Thymus (tissue), 11 donors: Measurements from ENCODE around the gene LSM14B. TPM values are rescaled to one million over a fixed set of nuclear protein-coding genes. Genes with fewer than 3 reads are reported as not detected.

Experiments
- DNase-seq, 9 donors: peaks; one replicate each; pipeline ENCODE4 v3.0.0-alpha.2; 2013; ENCODE audit warnings: low spot score in 9 of 9, low read depth in 6 of 9, missing footprints in 1 of 9
- H3K27ac ChIP-seq, 2 donors: one replicate each; pipeline ENCODE4 v1.5.1; 2013; ENCODE audit warnings: control low read depth in 1 of 2, low read depth in 1 of 2, low read length in 1 of 2, mild to moderate bottlenecking in 1 of 2, moderate library complexity in 1 of 2
- H3K27me3 ChIP-seq, 2 donors: one replicate each; pipeline ENCODE4 v1.5.1; 2013; ENCODE audit warnings: low read length in 1 of 2; ENCODE audit not compliant: control insufficient read depth in 2 of 2, insufficient read depth in 1 of 2
- H3K36me3 ChIP-seq, 2 donors: one replicate each; pipeline ENCODE4 v1.5.1; 2013; ENCODE audit warnings: low read length in 1 of 2, mild to moderate bottlenecking in 1 of 2, moderate library complexity in 1 of 2; ENCODE audit not compliant: control insufficient read depth in 2 of 2, insufficient read depth in 2 of 2
- H3K4me1 ChIP-seq, 2 donors: one replicate each; pipeline ENCODE4 v1.5.1; 2013; ENCODE audit warnings: low read length in 2 of 2; ENCODE audit not compliant: control insufficient read depth in 2 of 2, insufficient read depth in 2 of 2
- H3K4me3 ChIP-seq, 2 donors: one replicate each; pipeline ENCODE4 v1.5.1; 2013; ENCODE audit warnings: low read length in 2 of 2, control low read depth in 1 of 2, mild to moderate bottlenecking in 1 of 2
- H3K9me3 ChIP-seq, 2 donors: one replicate each; pipeline ENCODE4 v1.5.1; 2013; ENCODE audit warnings: low read length in 1 of 2, mild to moderate bottlenecking in 1 of 2; ENCODE audit not compliant: control insufficient read depth in 2 of 2, insufficient read depth in 1 of 2
- WGBS: extraction: QIAGEN DNeasy Blood & Tissue Kit; methylation state at CpG from one replicate; pipeline ENCODE4 v1.1.7; 2013; 5-methylcytosine and 5-hydroxymethylcytosine counted together
- polyA plus RNA-seq: library from polyadenylated mRNA; stranded (reverse); fragments of 200-250 nt; gene quantifications from one replicate; pipeline ENCODE4 v1.2.3, GENCODE V29; 2013
- total RNA-seq: library from RNA; stranded (reverse); fragments of 120-200 nt; gene quantifications from one replicate; pipeline ENCODE4 v1.2.4, GENCODE V29; 2013
- donor health status: healthy.

Gene LSM14B
- total and polyA plus RNA-seq, 2 donors, result 23.1 to 29.9 TPM

GRCh38 chr20:62087632-62088031 lies 34.6 kb upstream of the LSM14B start:
- H3K27ac ChIP-seq, result no peak overlapping the region
- H3K36me3 ChIP-seq, result no peaks in the 10 kb centered on the region
- no peak for DNase-seq
- H3K4me1 ChIP-seq, result no peaks in the 10 kb centered on the region
- 95% methylated on average over 17 of the region's 17 CpGs for whole genome bisulfite sequencing
- no peaks in the 10 kb centered on the region for H3K9me3 ChIP-seq
- peaks cover 0 to 12% of the 10 kb centered on the region in 2 donors for H3K27me3 ChIP-seq
- H3K4me3 ChIP-seq, result no peak overlapping the region

DNA sequence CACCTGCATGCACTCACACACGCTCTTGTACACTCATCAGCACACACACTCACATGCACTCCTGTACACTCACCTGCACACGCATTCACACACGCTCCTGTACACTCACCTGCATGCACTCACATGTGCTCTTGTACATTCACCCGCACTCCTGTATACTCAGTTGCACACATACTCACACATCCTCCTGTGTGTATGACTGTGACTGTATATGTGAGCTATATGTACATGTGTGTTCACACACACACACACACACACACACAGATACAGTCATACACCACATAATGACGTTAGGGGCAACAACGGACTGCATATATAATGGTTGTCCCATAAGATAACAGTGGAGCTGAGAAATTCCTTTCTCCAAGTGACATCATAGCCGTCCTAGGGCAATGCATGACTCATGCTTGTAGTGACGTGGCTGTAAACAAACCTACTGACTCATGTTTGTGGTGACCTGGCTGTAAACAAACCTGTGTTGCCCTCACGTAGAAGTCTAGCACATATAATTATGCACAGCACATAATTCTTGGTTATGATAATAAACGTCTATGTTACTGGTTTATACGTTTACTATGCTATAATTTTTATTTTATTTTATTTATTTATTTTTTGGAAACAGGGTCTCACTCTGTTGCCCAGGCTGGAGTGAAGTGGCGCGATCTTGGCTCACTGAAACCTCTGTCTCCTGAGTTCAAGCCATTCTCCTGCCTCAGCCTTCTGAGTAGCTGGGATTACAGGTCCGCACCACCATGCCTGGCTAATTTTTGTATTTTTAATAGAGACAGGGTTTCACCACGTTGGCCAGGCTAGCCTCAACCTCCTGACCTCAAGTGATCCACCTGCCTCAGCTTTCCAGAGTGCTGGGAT lies 33.8 kb upstream of the LSM14B start:
- H3K9me3 ChIP-seq, result no peaks in the 10 kb centered on the region
- no peaks in the 10 kb centered on the region for H3K4me1 ChIP-seq
- peaks cover 0 to 11% of the 10 kb centered on the region in 2 donors for H3K27me3 ChIP-seq
- no peak overlapping the region for H3K27ac ChIP-seq
- H3K36me3 ChIP-seq, result no peaks in the 10 kb centered on the region
- DNase-seq, result no peak
- 80% methylated on average over 15 of the region's 15 CpGs for WGBS
- H3K4me3 ChIP-seq, result no peak overlapping the region

GRCh38 chr20:62089393-62089792 lies 32.9 kb upstream of the LSM14B start:
- no peak overlapping the region for H3K27ac ChIP-seq
- no peak overlapping the region for H3K4me3 ChIP-seq
- DNase-seq, result no peak
- H3K4me1 ChIP-seq, result no peaks in the 10 kb centered on the region
- no peaks in the 10 kb centered on the region for H3K36me3 ChIP-seq
- no peaks in the 10 kb centered on the region for H3K9me3 ChIP-seq
- 73% methylated on average over 3 of the region's 3 CpGs for WGBS
- H3K27me3 ChIP-seq, result peaks cover 0 to 10% of the 10 kb centered on the region in 2 donors

GRCh38 chr20:62096421-62097380 lies 25.6 kb upstream of the LSM14B start:
- peaks cover 2 to 14% of the 10 kb centered on the region in 2 donors for H3K9me3 ChIP-seq
- no peaks in the 10 kb centered on the region for H3K4me1 ChIP-seq
- H3K27me3 ChIP-seq, result no peaks in the 10 kb centered on the region
- H3K27ac ChIP-seq, result no peak overlapping the region
- DNase-seq, result no peak
- 91% methylated on average over 30 of the region's 30 CpGs for WGBS
- H3K4me3 ChIP-seq, result no peak overlapping the region
- H3K36me3 ChIP-seq, result no peaks in the 10 kb centered on the region

GRCh38 chr20:62097881-62098407 lies 24.3 kb upstream of the LSM14B start:
- no peaks in the 10 kb centered on the region for H3K4me1 ChIP-seq
- H3K9me3 ChIP-seq, result peaks cover 4 to 25% of the 10 kb centered on the region in 2 donors
- peaks cover 0 to 4% of the 10 kb centered on the region in 2 donors for H3K27me3 ChIP-seq
- H3K27ac ChIP-seq, result no peak overlapping the region
- no peak for DNase-seq
- 93% methylated on average over 16 of the region's 16 CpGs for WGBS
- H3K36me3 ChIP-seq, result no peaks in the 10 kb centered on the region
- H3K4me3 ChIP-seq, result no peak overlapping the region

GRCh38 chr20:62101078-62101477 lies 21.2 kb upstream of the LSM14B start:
- H3K9me3 ChIP-seq, result peaks cover 8 to 32% of the 10 kb centered on the region in 2 donors
- DNase-seq, result no peak
- no peaks in the 10 kb centered on the region for H3K36me3 ChIP-seq
- no peak overlapping the region for H3K27ac ChIP-seq
- H3K4me1 ChIP-seq, result no peaks in the 10 kb centered on the region
- 94% methylated on average over 4 of the region's 4 CpGs for WGBS
- no peak overlapping the region for H3K4me3 ChIP-seq
- H3K27me3 ChIP-seq, result peaks cover 0 to 14% of the 10 kb centered on the region in 2 donors

- H3K4me1 ChIP-seq, result no peaks in the 10 kb centered on the region
- WGBS, result 84% methylated on average over 21 of the region's 21 CpGs
- H3K36me3 ChIP-seq, result no peaks in the 10 kb centered on the region
- peaks cover 9 to 48% of the 10 kb centered on the region in 2 donors for H3K9me3 ChIP-seq
- no peak for DNase-seq
- peaks cover 0 to 14% of the 10 kb centered on the region in 2 donors for H3K27me3 ChIP-seq
- no peak overlapping the region for H3K4me3 ChIP-seq
- no peak overlapping the region for H3K27ac ChIP-seq
Observed at GRCh38 chr20:62103508-62104233, 18.6 kb upstream of the LSM14B start.

DNA sequence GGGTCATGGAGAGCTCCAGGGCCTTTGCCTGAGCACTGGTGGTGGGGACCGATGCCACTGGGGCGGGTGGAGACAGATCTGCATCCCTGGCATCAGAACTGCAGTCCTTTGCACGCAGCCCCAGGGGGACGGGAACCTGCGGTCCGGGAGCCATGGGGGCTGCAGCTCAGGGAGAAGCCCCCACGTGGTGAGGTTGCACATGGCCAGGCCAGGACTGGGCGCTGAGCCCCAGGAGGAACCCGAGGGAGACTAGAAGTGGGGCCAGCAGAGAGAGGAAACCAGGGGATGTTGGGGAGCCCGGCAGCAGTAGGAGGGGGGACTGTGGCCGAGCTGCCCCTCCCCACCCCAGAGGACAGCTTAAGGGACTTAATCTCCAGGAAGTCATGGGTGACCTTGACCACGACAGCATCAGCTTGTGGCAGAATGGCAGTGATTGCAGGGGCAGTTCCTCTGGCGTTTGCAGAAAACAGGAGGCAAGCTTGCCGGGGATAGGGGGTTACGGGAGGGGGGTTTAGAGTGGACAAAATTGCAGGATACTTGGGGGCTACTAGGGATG lies 18.0 kb upstream of the LSM14B start:
- WGBS, result 54% methylated on average over 15 of the region's 15 CpGs
- Histone ChIP-seq H3K9me3 (peaks cover 9 to 48% of the 10 kb centered on the region in 2 donors), H3K4me1 (no peaks in the 10 kb centered on the region), H3K27ac (no peak overlapping the region), H3K36me3 (no peaks in the 10 kb centered on the region), H3K27me3 (peaks cover 0 to 14% of the 10 kb centered on the region in 2 donors), H3K4me3 (no peak overlapping the region)
- DNase-seq, result no peak
